Glutamatergic neuron (in vitro differentiated cells): ENCODE data around the gene EID3. TPM values are rescaled to one million over a fixed set of nuclear protein-coding genes. Genes with fewer than 3 reads are reported as not detected.

Experiments used
- DNase-seq: peaks from one replicate; pipeline ENCODE4 v3.0.0; 2022
- H3K27ac Mint-ChIP-seq: one replicate; pipeline ENCODE4 v1.8.0; 2020; ENCODE audit warnings: mild to moderate bottlenecking, mixed read lengths, inconsistent platforms; ENCODE audit not compliant: unreplicated experiment
- H3K27me3 Mint-ChIP-seq: one replicate; pipeline ENCODE4 v1.8.0; 2020; ENCODE audit warnings: mild to moderate bottlenecking, moderate library complexity, mixed read lengths, inconsistent platforms; ENCODE audit not compliant: unreplicated experiment
- H3K36me3 Mint-ChIP-seq: one replicate; pipeline ENCODE4 v1.8.0; 2020; ENCODE audit warnings: mild to moderate bottlenecking, mixed read lengths, inconsistent platforms; ENCODE audit not compliant: unreplicated experiment
- H3K4me1 Mint-ChIP-seq: one replicate; pipeline ENCODE4 v1.8.0; 2020; ENCODE audit warnings: mild to moderate bottlenecking, low read depth, mixed read lengths, inconsistent platforms; ENCODE audit not compliant: unreplicated experiment
- H3K4me3 Mint-ChIP-seq: one replicate; pipeline ENCODE4 v1.8.0; 2020; ENCODE audit warnings: mild to moderate bottlenecking, mixed read lengths, inconsistent platforms; ENCODE audit not compliant: unreplicated experiment
- H3K9me3 Mint-ChIP-seq: one replicate; pipeline ENCODE4 v1.8.0; 2020; ENCODE audit warnings: mild to moderate bottlenecking, moderate library complexity, mixed read lengths, inconsistent platforms; ENCODE audit not compliant: unreplicated experiment
- total RNA-seq: library from RNA; stranded (reverse); fragmentation: NEBNext Ultra II Directional; extraction: Animal tissue kit (Norgen Biotek cat#: 25700); gene quantifications from one replicate; pipeline ENCODE4 v1.2.1, GENCODE V29; 2021; ENCODE audit not compliant: unreplicated experiment
- TF ChIP-seq, protein P1 (sequence below): fragments of 200-600 bp; sonication (generic); IDR thresholded peaks from one replicate; pipeline ENCODE4 v1.5.0; 2021; ENCODE audit not compliant: partially characterized antibody, unreplicated experiment

EID3 gene
- total RNA-seq, 1 donor from 2014 or later = 3.7 TPM

DNA sequence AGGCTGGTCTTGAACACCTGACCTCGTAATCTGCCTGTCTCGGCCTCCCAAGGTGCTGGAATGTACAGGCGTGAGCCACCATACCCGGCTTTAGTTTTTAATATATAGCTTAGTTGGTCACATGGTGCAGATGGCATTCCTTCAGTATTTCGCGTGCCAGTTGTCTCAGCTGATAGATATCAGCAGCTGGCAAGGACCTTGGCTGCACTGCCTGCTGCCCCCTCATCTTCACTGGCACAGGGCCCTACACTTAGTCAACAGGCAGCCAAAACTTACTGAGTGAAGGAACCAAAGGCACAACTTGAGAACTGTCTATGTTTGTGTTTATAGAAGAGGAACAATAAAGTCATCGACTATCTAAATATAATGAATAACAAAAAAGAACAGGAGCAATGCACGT, 31.0 kb downstream of the EID3 start:
- Mint-ChIP-seq H3K4me1 (peaks cover 4% of the 10 kb centered on the region), H3K27me3 (no peaks in the 10 kb centered on the region), H3K36me3 (no peaks in the 10 kb centered on the region), H3K9me3 (no peaks in the 10 kb centered on the region), H3K27ac (peak overlapping the region; percentile 12), H3K4me3 (no peak overlapping the region)
- no peak for DNase-seq
- TF ChIP-seq, protein P1, sequence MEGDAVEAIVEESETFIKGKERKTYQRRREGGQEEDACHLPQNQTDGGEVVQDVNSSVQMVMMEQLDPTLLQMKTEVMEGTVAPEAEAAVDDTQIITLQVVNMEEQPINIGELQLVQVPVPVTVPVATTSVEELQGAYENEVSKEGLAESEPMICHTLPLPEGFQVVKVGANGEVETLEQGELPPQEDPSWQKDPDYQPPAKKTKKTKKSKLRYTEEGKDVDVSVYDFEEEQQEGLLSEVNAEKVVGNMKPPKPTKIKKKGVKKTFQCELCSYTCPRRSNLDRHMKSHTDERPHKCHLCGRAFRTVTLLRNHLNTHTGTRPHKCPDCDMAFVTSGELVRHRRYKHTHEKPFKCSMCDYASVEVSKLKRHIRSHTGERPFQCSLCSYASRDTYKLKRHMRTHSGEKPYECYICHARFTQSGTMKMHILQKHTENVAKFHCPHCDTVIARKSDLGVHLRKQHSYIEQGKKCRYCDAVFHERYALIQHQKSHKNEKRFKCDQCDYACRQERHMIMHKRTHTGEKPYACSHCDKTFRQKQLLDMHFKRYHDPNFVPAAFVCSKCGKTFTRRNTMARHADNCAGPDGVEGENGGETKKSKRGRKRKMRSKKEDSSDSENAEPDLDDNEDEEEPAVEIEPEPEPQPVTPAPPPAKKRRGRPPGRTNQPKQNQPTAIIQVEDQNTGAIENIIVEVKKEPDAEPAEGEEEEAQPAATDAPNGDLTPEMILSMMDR = no peak

DNA sequence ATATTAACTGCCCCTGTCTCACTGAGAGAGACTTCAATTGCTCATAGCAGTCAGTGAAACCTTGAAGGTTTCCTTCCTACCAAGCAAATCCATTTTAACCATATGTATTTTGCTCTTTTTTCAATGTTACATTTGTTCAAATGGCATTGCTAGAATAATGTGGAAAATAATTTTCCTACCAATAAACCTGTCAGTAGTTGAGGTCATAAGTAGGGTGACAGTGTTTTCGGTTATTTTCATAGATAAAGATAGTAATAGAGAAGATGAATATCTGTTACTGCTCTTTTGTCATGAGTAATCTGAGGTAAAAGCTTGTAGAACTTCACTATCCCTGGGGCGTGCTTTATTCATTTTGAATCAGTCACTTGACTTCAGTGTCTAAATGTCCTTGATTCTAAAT, 32.6 kb downstream of the EID3 start:
- Mint-ChIP-seq H3K9me3 (peaks cover 3% of the 10 kb centered on the region), H3K36me3 (no peaks in the 10 kb centered on the region), H3K4me3 (no peak overlapping the region), H3K27me3 (peaks cover 1% of the 10 kb centered on the region), H3K27ac (no peak overlapping the region), H3K4me1 (peaks cover 15% of the 10 kb centered on the region)
- TF ChIP-seq, protein P1 = no peak
- no peak for DNase-seq

DNA sequence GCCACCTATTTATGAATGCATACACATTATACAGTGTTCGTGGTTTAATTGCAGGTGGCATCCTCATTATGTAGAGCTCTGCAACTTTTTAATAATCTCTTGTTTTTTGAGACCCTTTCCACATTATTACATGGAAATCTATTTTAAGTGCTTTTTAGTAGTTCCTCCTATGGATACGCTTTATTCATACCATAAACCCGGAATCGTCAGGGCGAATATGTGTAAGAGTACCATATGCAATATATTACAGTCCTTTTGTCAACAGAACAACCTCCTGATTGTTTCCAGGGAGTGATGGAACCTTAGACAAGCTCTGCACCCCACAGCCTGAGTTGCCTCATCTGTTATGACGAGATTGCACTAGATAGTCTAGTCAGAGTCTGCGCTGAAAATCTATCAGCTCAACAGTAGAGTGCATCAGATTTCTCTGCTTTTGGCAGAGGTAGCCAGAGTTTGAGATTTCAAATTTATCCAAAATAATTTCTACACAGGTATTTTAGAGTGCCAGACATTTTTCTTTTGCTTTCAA, 33.6 kb downstream of the EID3 start:
- peaks cover 17% of the 10 kb centered on the region for H3K4me1 Mint-ChIP-seq
- peaks cover 4% of the 10 kb centered on the region for H3K9me3 Mint-ChIP-seq
- TF ChIP-seq, protein P1 = no peak
- H3K27me3 Mint-ChIP-seq = peaks cover 3% of the 10 kb centered on the region
- no peak for DNase-seq
- no peak overlapping the region for H3K4me3 Mint-ChIP-seq
- no peak overlapping the region for H3K27ac Mint-ChIP-seq
- no peaks in the 10 kb centered on the region for H3K36me3 Mint-ChIP-seq

DNA sequence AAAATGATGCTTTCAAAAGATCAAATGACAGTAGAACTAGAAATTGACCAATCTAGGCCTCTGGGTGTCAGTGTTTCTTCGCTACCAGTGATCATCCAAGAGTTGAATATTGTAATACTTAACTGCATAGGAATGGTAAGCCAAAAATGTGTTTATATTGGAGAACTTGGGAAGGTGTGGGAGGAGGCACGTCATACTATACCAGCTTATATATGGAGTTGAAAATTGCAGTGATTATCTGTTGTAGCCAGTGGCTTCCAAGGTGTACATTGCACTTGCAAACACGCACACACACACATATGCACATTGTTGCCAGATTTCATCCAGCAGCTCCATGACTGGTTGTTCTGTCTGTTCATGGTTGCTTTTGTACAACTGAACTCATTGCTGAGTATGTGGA, 36.1 kb downstream of the EID3 start:
- TF ChIP-seq, protein P1 = no peak
- H3K9me3 Mint-ChIP-seq = peaks cover 4% of the 10 kb centered on the region
- no peak for DNase-seq
- no peak overlapping the region for H3K27ac Mint-ChIP-seq
- H3K4me3 Mint-ChIP-seq = no peak overlapping the region
- H3K36me3 Mint-ChIP-seq = no peaks in the 10 kb centered on the region
- peaks cover 15% of the 10 kb centered on the region for H3K4me1 Mint-ChIP-seq
- peaks cover 3% of the 10 kb centered on the region for H3K27me3 Mint-ChIP-seq

DNA sequence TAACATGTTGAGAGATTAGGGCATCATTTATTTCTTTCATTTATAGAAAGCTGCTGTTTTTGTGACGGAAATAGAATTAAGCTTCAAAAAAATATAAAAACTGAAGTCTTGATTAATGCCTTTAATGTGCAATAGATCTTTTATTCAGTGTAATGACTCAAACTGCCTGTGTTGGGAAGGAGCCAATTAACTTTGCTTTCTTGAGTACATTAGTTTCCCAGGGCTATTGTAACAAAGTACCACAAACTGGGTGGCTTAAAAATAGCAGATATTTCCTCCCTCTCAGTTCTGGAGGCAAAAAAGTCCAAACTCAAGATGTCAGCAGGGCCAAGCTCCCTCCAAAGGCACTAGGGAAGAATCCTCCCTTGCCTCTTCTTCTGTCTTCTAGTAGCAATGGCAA, 36.6 kb downstream of the EID3 start:
- TF ChIP-seq, protein P1 = no peak
- DNase-seq = no peak
- peak overlapping the region; percentile 38 for H3K27ac Mint-ChIP-seq
- no peak overlapping the region for H3K4me3 Mint-ChIP-seq
- peaks cover 15% of the 10 kb centered on the region for H3K4me1 Mint-ChIP-seq
- H3K27me3 Mint-ChIP-seq = peaks cover 3% of the 10 kb centered on the region
- peaks cover 4% of the 10 kb centered on the region for H3K9me3 Mint-ChIP-seq
- H3K36me3 Mint-ChIP-seq = no peaks in the 10 kb centered on the region
